NCI-H82 treated with DMSO at 0.1 percent for 48 hours (cell line): ENCODE data around the gene RRAS2.
A peak's percentile ranks its signal among the peaks of the same experiment; 100 is the strongest.
"Not testable (repeated sequence)": the region's sequence is repeated elsewhere in the genome, so short reads cannot be mapped to it uniquely, and the experiment has no call there.

Experiments used
- DNase-seq: peaks from one replicate; lab custom pipeline; 2025; ENCODE audit not compliant: unreplicated experiment; lab: John Stamatoyannopoulos, UW

RRAS2 gene

DNA sequence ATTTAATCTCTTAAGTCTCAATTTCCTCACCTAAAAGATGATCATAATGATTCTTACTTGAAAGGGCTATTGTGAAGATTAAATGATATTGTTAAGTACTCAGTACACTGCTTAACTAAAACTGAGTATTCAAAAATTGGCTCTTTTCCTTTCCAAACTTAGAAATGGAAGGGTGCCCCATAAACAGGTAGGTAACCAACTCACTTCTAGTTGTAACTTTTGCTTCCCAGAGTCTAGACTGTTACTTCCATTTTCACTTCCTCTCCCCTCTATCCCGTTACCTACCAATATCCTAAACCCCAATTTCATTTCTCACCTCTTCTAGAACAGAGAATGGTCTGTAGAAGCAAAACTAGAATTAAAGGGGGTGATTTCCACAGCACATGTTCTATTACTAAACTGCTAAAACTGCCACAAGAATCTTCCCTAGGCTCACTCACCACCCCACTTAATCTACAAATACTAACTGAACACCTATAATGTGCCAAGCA is 50.0 kb downstream of the RRAS2 start:
- no peak for DNase-seq

DNA sequence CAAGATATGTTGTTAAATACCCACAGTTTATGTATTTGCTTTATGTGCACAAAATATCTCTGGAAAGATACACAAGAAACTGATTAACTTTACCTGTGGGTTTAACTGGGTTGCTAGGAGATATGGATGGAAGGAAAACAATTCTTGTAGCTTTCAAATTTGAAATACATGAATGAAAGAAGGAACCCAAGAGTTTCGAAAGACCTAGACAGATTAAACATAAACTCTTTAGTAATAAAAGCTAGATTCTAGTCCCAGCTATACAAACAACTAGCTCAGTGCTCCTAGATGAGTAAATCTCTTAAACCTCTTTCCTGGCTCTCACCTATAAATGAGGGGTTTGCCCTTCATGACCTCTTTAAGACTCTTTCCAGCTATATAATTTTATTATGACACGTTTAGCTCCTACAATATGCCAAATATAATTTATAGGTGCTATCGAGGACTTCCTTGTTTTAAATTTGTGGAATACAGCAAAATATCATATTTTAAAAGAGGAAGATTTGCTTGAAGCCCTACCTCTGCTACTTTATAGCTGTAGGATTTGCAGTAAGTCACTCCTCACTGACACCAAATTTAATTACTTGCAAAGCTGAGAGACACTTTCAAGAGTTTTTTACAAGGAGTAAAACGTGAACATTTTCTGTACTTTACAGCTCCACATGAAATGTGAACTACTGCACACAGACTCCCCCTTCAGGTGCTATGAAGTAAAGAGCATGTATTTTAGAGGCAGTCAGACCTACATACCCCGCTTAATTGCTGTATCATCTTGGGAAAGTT is 50.7 kb downstream of the RRAS2 start:
- peak; percentile 26 for DNase-seq

DNA sequence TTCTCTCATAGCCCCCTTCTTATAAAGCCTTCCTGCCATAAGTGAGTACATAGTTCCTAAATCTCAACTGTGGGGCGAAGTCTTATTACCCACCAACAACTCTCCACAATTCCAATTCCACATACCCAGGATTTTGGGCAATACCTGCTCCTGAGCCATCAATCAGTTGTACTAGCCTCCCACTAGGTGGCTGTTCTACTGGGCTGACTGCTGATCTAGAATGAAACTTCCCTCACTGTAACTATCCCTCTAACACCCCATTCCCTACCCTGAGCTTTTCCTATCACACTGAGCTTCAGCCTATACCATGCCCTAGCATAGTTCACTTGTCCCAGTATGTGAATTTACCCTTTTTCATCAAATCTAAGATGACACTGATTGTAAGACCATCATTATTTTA is 52.5 kb downstream of the RRAS2 start:
- DNase-seq, result no peak

DNA sequence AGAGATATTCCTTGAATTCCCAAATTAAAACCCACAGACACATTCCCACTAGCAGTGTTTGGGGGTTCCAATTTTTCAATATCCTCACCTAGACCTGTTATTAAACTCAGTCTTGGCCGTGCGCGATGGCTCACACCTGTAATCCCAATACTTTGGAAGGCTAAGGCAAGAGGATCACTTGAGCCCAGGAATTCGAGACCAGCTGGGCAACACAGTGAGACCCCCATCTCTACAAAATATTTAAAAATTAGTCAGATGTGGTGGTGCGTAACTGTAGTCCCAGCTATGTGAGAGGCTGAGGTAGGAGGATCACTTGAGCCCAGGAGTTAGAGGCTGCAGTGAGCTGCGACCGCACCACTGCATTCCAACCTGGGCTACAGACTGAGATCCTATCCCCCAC is 53.3 kb downstream of the RRAS2 start:
- no peak for DNase-seq

DNA sequence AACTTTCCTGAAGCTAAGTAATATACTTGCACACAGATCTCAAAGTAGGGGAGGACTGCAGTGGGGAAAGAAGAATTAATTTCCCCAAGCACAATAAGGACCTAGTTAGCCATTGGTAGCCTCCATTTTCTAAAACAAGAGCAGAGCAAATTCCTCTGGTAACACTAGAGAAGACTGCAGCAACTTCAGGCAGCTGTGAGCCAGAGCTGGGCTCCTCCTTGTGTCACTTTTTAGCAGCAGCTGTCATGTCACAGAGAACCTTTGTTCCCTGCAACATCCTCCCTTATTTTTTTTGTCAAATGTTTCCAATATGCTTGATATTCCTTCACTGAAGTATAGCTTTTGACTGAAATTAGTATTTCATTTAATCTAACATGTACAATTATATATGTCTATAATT is 54.4 kb downstream of the RRAS2 start:
- no peak for DNase-seq

DNA sequence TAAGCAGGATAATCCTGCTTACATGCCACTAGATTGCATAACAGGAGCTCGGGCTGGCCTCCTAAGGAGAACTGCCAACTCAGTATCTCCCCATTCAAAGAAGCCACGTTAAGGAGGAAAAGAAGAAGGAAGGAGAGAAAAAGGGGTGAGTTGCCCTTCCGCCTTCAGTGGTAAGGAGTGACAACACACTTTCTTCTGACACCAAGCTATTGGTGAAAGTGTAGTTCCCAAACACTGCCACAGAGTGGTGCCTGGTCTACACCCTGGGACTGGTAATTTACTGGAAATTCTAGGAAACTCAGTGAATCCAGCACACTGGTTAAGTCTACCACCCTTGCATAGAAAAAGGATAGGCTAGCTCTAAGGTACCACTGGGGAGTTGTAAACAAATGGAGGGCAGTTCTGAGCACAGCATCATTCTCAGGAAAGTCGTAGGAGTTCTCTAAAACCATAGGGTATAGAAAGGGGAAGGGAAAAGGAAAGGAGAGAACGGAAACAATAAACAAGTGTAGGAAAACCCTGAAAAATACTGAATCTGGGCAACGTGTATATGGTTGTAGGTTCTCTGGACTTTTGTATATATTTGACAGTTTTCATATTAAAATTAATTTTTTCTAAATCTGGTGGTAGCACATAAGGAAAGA is 58.2 kb downstream of the RRAS2 start:
- DNase-seq, result no peak

DNA sequence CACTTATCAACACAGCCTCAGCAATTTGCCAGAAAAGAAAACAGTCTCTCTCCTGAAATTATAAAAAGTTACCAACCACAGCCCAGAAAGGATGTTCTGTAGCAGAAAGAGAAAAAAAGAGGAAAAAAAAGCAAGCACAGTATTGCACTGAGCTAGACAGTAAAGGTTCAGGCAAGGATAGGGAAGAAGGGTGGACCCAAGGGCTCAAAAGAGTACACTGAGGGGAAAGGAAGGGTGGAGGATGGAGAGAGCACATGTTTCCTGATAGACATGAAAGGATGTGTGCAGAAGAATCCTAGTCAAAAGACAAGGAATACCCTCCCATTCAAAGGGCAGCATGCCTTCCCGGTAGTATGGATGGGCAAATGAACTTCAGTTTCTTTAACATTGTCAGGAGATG is 59.1 kb downstream of the RRAS2 start:
- no peak for DNase-seq

DNA sequence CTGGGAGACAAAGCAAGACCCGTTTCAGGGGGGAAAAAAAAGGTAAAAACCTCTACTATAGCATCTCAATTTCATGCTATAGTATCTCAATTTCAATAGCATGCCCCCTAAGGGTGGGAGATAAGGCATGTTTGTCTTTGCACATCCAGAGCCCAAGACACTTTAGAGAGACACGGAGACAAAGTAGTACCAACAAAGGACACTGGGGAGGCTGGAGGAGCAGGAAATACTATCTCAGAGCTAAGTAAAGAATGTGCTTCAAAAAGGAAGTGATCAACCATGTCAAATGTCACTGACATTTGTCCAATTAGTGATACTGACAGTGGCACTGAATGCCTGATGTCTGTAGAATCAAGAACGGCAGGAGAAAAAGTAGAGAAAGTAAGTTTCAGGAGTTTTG is 68.6 kb downstream of the RRAS2 start:
- no peak for DNase-seq

DNA sequence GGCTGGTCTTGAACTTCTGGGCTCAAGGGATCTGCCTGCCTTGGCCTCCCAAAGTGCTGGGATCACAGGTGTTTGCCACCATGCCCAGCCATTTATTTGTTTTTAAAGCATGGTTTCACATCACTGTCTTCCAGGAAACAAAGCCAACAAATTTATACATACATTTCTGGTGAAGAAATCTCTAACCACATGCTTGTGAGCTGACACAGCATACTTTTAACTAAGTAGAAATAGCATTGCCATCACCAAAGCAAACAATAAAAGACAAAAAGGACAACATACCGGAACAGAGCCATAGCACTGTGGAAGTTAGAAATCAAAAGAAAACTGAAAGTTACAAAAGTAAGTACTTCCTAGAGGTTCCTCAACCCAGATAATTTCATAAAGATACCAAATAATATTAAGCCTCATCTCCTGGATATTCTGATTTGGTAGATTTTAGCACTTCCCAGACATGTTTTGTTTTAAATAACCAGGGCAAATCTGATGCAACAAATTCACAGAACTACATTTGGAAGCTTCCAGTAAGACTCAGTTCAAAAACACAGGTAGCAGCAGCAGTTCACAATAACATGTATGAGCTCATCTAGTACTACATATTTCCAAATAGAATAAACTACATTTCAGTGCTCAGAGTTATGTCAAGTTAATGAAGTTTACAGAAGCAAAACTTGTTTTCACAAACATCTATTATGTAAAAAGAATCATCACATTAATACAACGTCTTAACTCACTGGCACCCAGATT is 70.6 kb downstream of the RRAS2 start:
- DNase-seq, result no peak

DNA sequence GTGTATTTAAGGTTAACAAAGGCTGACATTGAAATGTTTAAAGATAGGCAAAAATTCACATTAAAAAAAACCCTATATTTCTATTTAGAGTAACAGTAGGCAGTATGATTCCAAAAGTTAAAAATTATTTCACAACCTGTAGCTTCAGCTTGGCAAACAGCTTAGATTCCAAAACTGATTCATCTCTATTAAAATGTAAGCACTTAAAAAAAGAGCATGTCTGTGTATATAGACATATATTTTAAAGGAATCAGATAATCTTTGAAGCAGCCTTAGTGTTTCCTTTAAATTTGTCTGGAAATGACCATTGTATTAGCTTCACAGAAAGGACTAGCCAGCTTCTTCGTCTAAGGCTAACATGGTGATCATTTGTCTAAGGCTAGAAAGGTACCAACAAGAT is 80.1 kb downstream of the RRAS2 start:
- not testable (repeated sequence) for DNase-seq

DNA sequence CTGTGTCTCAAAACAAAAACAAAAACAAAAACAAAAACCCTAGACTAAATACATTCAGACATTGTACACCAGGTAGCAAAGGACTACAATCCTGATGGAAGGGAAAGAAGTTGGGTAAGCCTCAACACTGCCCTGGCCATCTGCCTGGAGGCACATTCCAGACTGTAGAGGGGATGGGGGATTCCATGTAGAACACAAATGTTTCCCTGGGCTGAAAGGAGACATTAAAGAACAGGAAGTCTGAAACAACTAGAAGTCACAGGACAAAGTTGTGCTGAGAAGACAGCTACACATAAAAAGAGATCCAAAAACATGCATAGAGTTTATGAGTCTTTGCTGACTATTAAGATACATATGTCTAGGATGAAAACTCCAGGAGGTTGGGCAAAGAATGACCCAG is 83.9 kb downstream of the RRAS2 start:
- DNase-seq, result no peak

DNA sequence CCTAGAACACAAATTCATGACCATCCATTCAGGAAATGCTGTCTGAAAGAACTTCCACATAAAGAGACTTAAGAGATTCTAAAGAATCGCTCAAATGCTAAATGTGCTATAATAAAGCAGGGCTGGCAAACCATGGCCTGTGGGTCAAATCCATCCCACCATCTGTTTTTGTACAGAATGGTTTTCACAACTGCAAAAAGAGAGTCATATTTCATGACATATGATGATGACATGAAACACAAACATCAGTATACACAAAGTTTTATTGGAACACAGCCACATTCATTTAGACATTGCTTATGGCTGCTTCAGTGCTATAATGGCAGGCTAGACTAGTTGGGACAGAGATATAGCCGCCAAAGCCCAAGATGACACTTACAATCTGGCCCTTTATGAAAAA is 85.1 kb downstream of the RRAS2 start:
- no peak for DNase-seq

DNA sequence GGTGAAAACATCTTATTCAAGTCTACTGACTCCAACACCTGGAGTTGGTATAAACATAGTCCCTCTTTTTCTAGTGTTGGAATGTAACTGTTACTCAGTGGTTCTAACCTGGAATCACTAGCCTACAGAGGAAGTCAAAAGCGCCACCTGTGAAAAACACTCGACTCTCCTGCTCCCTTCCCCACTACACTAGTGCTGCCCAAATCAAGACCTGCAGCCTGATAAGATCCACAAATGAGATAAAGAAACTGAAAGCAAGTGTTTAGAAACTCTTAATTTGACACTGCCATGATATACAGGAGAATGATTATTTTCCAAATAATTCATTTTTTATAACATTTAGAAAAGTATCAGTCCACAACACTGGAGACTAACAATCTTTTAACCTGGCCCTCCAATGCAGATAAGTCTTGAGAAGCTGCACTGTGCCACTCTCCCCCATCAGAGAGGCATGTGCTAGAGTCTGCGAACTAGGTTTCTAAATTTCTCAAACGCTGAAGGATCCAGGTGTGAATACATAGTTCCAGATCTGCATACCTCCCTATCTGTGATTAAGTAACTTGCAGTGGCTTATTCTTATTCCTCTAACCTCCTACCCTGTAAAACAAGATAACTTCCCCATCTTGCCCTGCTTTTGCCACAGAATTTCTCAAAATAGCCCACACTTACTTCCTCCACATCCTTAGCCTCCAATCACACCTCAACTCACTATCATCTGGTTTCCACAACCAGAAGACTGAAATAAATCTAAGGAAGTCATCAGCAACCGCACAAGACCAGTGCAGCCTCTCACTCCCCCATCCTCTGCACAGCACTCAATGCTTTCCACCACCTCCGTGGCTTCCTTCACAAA is 88.1 kb downstream of the RRAS2 start:
- DNase-seq, result no peak

DNA sequence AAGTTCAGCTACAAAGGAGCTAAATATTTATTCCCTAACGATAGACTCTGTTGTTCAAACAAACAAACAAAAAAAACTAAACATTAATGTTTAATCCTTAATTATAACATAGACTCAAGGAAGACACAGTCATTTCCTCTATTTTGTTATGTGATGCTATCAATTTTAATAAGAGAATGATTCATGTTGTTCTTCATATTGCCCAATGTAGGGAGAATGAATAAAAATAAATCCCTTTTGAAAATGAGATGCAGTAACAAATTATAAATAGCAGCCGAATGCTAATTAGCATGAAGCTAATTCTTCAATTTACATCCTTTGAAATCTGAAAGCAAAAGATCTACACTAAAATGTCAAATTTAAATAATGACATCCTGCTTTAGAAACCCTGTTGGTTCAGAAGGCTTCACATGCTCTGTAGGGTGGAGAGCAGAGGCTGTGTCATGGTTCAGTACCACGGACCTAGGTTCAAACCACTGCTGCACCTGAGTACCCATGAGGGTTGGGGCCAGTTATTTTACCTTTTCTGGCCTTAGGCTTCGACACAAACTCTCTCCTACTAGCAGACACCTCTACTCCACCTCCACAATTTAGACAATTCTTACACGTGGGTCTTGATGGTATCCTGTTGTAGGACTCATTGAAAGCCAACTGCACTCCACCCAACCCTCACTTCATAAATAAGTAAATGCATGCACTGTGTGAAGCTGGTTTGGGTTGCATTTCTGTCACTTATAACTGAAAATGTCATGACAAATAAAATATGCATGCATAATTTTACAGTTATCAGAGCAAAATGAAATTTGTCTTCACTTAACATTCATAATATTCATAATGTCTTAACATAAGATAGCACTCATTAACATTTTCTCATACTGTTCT is 89.0 kb downstream of the RRAS2 start:
- no peak for DNase-seq

DNA sequence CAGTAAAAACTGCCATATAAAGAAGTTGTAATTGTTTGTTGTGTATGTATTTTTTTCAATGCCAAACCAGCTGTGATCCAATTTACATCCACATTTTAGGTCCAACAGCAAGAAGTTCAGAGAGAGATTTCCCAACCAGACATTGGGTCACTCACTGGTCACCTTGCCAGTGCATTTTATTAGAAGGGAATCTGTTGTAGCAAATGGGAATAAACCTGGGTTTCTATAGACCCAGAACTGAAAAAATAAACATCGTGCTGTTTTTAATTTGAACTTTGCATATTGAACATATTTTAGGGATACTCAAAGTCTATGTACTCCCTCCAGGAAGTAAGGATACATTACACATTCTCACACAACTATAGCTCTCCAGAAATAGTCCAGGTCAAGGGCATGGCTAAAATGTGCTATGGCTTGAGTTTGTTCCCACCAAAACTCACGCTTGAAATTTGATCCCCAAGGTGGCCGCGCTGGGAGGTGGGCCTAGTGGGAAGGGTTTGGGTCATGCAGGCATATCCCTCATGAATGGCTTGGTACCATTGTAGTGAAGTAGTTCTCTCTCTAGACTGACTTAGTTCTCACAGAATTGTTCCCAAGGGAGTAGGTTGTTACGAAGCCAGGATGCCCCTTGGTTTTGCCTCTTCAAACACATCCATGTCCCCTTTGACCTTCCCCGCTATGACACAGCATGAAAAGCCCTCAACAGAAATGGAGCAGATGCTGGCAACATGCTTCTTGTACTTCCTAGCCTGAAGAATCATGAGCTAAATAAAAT is 90.9 kb downstream of the RRAS2 start:
- DNase-seq, result no peak

DNA sequence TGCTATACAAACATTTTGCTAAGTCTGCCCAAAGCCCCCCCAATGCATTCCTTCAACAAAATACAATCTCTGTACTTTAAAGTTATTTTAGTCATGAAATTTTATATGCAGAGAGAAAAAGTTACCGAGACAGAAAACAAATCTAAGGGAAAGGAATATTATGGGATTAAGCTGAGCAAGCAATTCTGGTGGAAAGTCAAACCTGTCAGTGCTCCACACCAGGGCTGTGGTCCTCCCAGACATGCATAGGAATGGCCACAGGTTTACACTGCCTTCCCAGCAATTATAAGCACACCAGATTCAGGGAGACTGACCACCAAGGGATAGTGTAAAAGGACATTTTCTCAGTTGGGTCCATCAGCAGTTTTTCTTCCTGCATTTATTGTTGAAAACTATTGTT is 92.4 kb downstream of the RRAS2 start:
- no peak for DNase-seq

DNA sequence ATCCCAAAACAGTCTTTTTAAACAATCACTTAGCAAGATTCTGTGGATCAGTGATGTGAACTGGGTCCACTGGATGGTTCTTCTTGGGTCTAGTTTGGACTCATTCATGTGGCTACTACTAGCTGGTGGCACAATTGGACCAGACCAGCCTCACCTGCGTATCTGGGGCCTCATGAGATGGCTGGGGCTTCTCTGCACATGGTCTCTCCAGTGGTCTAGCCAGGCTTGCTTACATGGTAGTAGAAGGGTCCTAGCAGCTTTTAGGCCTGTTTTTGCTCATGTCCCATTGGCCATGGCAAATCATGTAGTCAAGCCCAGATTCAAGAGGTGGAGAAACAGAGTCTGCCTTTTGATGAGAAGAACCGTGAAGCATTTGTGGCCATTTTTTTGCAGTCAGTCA is 94.0 kb downstream of the RRAS2 start:
- no peak for DNase-seq

DNA sequence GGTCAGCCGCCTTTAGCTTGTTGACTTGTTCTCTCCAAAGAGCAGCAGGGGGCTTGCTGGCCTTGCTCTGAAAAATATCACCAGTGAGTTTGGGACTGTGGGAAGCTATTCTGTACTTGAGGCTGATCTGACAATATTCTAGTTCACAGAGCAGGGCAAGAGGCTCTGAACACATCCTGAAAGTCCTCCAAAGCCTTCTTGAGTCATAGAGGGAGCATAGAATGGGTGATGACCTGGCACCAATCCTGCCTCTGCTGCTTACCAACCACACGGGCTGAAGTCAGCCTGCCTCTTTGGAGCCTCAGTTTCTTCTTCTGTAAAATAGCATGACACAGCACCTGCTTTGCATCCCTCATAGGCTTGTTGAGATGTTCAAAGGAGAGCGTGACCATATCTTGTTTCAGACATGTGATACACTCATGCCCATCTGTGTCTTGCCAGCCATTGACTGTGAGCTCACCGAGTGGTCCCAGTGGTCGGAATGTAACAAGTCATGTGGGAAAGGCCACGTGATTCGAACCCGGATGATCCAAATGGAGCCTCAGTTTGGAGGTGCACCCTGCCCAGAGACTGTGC is 96.6 kb downstream of the RRAS2 start:
- no peak for DNase-seq

DNA sequence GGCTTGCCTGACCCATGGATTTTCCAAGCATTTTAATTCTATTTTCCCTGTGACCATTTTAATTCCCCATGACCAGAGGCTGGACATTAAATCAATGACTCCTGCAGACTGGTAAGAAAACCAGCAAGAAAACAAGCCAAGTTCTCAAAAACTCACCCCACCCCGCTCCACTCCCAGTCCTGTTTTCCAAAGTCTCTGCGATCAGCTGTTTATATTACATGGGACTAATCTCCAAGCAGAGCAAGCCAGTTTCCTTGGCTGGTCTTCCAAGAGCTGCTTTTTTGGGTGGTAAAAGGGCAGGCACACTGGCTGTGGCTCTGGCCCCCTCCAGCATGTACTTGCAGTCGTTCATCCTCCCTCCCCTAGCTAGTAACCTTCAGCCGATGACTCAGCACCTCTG is 97.9 kb downstream of the RRAS2 start:
- no peak for DNase-seq
